HL-60 (cell line): ENCODE data around the gene NCEH1.

Experiments
- CTCF ChIP-seq: IDR thresholded peaks from one replicate; pipeline ENCODE4 v1.5.1; 2011; ENCODE audit warnings: low read length, control low read depth, inconsistent platforms; ENCODE audit not compliant: insufficient read depth
- GABPA ChIP-seq: IDR thresholded peaks from 2 replicates; pipeline ENCODE4 v1.6.1; 2012; ENCODE audit warnings: low read depth
- POLR2AphosphoS5 ChIP-seq: IDR thresholded peaks from 2 replicates; pipeline ENCODE4 v1.6.1; 2012; ENCODE audit warnings: low read depth

GRCh38 chr3:172666873-172667694 lies 43.8 kb downstream of the NCEH1 start:
- TF ChIP-seq CTCF: peak; percentile 90
- TF ChIP-seq GABPA: no peak
- TF ChIP-seq POLR2AphosphoS5: no peak
